NK-92 (cell line): ENCODE results near the gene SORCS1.

Experiments
- DNase-seq: peaks from one replicate; lab custom pipeline; 2025; ENCODE audit not compliant: unreplicated experiment; lab: John Stamatoyannopoulos, UW

The SORCS1 gene

DNA sequence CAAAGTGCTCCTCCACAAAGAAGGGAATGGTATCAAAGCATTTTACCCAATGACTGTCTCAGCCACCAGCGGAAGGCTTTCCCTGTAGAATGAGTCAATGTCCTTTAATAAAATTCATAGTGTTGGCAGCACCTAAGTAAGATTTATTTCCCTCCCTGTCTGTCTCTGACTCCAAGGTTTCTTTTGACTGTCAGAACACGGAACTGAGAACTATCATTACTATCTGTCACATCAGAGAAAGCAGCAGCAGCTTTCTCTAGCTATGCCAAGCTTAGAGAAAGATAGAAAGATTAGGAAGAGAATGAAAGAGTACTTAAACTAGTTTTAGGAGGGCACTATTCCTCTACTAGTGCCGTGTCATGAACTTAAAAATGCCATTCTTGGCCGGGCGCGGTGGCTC lies 400.1 kb downstream of the SORCS1 start:
- no peak for DNase-seq

DNA sequence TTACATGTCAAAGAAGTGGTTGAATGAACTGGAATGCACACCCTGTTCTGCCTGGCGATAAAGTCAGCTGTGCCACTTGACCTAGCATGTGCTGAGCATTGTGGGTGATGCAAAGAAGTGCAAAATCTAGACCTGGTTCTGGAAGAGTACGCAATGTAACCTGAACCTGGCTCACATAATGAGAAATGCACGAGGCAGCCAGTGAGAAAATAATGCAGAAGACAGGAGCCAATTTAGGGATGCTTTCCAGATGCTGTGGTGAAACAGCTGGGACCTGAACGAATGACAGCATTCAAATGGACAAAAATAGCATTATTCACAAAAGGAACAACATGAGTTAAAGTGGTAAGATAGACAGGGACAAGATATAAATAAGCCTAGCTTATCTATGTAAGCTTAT lies 402.6 kb downstream of the SORCS1 start:
- no peak for DNase-seq

DNA sequence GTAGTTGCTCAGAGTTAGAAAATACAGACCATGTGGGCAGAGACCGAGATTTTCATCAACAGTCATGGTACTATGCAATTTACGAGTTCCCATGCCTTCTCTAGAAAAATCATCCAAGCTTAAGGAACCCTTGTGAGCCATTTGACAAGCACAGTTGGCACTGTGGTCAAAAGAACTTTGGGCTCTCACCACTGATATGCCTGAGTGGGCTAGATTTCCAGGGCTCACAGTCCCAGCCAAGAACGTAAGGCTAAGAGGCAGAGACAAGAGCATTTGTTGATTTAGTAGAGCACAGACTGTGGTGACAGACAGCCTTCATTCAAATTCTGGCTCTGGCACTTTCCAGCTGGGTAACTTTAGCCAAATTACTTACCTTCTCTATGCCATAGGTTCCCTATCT lies 407.0 kb downstream of the SORCS1 start:
- no peak for DNase-seq

DNA sequence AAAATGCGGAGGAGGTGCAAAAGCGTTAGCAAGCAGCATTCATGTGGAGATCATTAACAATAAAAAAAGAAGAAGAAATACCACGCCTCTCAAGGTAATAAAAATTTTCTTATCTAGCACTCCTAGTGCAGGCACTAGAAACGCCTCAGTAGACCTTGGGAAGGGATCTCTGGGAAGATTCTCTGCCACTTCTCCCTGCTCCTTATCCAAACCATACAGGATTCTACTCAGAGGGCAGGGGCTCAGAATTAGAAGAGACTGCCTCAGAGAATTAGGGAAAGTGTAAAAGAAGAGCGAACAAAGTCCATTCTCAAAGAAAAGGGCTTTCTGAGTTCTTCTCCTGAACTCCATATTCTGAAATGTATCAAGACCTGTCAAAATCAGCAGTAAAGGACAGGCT lies 413.4 kb downstream of the SORCS1 start:
- DNase-seq = no peak

DNA sequence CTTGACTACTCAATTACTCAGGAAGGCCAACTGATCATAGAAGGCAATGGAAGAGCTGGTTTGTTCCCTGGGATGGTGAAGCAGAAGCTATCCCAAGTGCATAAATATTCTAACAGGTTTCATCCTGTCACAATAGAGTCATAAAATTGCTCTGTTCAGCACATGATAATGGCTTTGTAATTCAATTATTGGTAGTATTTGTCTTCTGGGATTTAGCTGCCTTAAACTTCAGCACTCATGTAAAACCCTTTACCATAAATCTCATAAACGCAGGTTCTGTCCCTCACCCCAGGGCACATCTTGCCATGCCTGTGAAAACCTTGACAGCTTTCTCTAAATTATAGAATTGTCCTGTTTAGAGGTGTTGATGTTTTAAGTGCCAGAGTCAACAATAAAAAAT lies 417.6 kb downstream of the SORCS1 start:
- no peak for DNase-seq

DNA sequence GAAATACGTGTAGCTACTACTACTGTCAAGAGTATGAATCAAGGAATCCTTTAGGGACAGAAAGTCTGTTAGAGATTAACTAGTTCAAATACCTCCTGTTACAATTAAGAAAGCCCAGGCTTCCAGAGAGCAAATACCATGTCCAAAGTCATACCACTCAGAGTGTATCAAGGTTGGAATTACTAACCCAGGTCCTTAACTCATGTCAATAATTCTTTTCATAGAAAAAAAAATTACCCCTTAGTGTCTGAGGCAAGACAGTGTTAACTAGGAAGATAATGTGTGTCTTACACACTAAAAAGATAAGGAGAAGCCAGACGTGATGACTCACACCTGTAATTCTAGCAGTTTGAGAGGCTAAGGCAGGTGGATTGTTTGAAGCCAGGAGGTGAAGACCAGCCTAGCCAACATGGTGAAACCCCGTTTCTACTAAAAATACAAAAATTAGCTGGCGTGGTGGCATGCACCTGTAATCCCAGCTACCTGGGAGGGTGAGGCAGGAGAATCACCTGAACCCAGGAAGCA lies 423.4 kb downstream of the SORCS1 start:
- no peak for DNase-seq

DNA sequence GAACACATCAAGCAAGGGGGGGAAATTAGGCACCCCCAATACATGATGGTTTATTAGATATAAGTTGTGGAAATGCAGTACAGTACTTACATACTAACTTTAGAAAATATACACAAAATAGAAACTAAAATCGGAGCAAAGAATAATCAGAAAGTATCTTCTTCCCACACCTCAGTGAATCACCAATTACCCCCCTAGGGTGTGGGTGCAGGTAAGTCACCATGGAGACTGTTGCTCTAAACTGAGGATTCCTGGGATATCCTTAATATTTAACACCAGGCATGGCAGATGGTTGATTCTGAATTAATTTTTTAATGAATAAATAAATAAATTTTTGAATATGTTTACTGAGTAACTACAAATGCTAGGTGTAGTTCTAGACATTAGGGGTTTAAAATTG lies 424.4 kb downstream of the SORCS1 start:
- no peak for DNase-seq

DNA sequence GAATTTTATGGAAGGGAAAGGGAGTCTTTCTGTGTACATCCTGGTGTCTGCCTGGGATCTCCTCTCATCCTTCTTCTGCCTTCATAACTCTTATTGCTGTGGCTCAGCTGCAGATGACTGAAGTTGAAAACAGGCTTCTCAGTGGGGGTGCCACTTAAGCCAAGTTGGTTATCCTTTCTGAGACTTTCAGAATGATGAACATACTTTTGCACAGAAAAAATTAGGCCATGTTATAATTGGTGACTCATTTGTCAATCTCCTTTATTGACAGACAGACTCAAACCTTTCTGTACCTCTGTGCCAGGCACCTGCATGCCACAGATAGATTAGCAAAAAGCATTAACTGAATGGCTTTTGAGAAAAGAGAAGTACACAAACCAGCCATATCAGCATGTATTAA lies 430.3 kb downstream of the SORCS1 start:
- no peak for DNase-seq

DNA sequence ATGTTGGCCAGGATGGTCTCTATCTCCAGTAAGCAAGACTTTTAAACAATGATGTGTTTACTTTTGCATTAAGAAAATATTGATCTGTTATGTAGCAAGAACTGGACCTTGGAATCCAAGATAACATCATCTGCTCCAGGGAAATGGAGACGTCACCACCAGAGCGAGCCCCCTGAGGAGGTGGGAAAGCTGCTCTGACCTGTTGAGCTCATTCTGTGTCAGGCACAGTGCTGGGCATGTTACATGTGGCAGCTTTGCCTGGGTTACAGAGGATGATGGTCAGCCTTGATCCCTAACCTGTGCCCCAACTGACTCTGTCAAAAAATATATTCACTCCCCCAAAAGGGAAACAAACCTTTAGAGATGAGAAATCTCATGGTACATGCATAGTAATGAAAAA lies 436.3 kb downstream of the SORCS1 start:
- DNase-seq = no peak

DNA sequence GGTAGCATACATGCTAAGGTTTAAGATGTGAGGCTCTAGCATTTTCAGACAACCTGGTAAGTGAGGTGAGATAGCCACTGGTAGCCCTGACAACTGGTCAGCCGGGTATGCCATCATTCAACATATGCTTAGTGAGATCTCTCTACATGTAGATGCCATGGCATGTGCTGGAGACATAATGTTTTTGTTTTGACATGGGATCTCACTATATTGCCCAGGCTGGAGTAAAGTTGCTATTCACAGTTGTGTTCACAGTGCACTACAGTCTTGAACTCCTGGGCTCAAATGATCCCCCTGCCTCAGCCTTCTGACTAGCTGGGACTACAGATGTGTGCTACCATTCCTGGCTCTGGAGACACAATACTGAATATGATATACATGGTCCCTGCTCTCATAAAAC lies 437.3 kb downstream of the SORCS1 start:
- DNase-seq = no peak

DNA sequence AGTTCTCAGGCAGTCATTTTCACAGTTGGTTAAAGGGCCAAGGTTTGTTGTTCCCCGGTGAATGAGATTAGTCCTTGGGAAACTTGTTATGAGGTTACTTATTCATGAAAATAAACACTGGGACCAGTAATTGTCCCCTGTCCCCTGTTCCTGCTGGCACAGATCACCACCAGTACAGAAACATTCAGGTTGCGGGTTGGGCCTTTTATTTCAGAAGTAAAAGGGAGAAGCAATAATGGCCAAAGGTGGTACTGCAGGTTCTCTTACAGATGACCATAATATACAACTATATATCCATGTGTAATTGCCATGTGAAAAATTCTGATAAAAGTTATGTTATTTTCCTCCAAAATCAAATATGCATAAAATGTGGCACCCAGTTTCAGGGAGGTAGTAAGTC lies 442.0 kb downstream of the SORCS1 start:
- no peak for DNase-seq

DNA sequence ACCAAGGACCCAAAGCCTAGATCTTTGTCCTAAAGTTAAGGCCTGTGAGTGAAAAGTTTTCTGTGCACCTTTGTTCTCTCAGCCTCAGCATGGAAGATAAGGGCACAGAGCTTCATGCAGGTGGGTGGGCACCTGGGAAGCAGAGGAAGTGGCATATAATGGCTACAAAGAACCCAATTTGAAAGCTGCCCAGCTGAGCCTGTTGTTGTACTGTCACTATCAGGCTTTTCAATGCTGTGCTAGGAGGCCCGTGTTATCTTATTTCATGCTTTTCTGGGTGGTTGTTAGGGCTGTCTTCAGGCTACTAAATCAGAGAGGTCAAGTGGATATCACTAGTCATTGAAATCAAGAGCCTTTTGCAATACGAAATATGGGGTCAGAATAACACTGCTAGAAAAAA lies 443.8 kb downstream of the SORCS1 start:
- no peak for DNase-seq

DNA sequence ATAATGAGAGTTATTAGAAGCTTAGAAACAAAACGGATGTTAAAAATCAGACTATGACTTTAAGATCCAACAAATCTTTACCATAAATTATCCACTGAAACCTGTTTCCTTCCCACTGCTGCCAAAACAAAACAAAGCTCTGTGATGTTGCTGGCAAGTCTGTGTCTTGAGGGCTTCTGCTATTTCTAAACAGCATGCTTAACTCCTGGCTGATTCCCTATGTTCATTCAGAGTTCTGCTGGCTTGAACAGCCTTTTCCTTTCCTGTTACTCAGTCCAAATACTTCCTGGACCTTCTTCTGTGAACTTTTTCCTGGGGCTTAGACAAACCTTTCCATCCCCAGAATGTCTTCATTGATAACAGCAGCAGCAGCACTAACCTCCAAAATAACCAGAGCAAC lies 448.1 kb downstream of the SORCS1 start:
- no peak for DNase-seq

DNA sequence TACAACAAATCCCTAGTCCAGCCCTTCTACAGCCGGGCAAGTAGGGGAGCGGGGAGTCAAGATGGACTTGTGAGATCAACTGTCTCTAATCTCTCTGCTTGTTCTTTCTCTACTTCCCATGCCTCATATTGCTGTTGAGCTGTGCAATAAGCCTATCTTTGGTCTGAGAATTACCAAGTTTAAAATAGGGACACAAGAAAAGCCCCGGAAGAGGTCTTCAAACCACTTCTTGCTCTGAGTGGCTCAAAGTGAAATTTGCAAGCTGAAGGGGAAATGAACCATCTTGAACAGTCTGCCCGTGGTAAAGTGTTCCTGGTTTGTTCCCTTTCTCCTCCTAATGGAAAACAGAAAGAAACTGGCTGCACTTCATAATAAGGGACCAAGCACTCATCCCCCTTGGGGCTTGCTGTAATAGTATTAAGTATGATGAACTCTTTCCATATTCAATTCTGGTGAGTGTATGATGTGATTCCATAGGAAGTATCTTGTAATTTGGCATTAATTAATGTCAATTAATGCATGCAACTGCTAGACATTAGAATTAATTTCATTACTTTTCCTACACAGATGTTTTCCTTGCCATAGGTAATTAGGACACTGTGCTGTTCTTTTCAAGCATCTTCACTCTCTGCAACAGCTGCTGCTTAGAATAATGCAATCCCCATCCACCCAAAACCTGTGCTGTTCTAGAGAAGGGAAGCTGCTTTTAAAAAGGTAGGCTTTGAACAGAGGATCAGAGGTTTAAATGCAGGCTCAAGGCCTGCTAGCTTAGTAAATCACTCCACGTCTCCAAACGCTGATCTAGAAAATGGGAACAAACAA lies 449.6 kb downstream of the SORCS1 start:
- no peak for DNase-seq

DNA sequence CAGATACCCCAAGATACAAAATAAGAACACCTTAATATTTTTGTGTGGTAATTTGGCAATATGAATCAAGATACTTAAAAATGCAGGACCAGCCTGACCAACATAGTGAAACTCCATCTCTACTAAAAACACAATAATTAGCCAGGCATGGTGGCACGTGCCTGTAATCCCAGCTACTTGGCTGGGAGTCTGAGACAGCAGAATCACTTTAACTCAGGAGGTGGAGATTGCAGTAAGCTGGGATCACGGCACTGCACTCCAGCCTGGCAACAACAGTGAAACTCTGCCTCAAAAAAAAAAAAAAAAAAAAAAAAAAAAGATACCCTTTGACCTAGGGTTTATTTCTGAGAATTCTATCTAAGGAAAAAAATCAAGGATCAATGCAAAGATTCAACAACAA lies 450.7 kb downstream of the SORCS1 start:
- DNase-seq = no peak

DNA sequence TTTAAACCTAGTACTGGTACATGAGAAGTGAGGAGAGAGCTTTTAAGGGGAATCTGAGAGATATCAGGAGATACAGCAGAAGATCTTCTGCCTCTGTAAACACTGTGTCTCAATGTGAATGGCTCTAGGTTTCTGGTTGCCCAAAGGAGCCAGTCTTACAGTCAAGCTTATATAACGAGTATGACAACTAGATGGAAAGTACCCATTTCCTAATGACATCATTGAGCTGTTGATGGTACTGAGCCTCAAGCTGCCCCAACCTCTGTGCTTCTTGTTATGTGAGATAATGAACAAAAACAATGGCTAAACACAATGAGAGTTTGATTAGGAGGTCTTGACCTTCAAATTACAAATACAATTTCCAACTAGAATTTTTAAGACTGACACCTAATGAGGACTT lies 451.5 kb downstream of the SORCS1 start:
- no peak for DNase-seq

DNA sequence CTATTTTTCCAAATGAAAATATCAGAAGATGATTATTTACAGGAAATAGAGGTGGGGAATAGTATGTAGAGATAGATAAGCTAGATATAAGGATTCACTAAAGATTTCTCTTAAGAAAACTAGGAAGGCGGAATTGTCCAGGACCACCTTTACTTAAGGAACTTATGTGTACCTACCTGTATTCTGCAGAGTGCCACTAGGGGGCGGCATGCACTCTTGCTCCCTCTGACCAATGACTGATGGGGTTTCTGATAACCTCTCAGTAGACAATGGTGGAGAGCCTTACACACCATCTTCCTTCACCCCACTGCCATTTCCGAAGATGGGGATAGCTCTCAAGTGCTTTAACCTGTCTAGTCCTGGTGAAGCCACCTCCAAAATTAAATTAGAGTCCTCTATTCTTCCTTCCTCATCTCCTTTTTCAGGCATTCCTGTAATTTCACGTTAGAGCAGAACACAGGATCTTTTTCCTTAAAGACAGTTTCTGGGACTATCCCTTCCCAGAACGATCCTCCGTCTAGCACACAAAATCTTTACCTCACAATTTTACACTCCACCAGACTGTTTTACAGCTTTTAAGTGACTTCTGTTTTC lies 453.1 kb downstream of the SORCS1 start:
- no peak for DNase-seq

DNA sequence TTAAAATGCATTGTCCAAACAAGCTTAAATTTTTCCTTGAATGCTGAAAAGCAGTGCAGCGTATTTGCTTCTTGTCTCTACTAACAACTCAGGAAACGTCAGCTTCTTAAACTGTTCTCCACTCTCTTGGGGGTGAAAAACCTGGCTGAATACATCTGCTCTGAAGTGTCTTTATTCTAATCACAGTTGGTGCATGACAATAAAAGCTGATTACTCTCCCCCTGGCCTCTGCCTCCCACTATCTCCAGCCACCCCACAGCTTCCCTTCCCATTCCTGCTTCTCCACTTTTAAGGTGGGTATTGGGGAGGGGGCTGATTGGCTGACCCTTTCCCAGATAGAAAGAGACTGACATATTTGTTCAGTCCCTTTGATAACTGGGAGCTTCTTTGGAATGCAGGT lies 456.0 kb downstream of the SORCS1 start:
- no peak for DNase-seq

DNA sequence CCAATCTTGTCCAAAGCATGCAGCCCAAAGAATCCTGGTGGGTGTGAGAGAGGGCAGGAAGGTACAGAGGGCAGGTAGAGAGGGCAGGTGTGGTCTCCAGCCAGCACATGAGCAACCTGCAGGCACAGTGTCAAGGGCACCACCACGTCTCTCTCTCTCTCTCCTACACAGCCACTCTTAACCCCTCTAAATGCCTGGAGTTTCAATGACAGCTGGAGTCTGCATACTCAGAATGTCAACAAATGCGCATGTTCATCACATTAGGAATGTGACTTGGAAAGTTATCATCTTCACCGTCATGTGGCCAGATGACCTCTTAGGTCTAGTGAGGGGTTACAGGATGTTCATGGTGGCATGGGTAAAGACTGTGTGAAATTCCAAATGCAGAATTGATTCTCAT lies 456.8 kb downstream of the SORCS1 start:
- DNase-seq = no peak

DNA sequence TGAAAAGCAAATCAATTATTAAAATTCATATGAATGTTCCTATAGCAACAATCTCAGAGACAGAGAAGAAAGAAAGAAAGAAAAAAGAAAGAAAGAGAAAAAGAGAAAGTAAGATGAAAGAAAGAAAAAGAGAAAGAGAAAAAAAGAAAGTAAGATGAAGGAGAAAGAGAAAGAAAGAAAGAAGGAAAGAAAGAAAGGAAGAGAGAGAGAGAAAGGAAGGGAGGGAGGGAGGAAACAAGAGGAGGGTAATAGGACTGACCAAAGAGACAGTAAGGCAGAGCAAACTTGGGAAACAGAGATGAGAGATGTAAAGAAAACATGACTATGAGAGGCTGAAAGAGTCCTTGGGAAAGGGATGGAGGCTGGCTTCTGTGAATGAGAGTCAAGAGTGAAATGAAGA lies 458.4 kb downstream of the SORCS1 start:
- no peak for DNase-seq

DNA sequence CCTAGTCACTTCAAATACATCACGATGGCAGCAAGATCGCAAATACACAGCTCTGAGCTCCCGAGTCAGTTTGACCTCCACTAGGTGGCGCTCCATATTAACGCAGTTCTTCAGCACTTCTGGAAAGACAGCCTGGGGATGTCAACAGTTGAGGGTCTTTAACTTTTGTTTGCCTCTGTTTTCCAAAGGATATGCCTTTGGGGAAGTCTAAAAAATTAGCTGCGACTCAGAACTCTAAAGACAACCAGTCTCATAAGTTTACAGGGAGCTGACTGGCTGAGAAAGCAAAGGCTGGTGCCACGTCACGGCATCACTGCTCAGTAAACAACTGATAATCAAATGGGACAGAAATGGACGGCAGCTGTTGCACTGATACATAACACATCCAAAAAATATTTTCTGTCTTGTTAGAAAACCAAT lies 458.8 kb downstream of the SORCS1 start:
- no peak for DNase-seq

DNA sequence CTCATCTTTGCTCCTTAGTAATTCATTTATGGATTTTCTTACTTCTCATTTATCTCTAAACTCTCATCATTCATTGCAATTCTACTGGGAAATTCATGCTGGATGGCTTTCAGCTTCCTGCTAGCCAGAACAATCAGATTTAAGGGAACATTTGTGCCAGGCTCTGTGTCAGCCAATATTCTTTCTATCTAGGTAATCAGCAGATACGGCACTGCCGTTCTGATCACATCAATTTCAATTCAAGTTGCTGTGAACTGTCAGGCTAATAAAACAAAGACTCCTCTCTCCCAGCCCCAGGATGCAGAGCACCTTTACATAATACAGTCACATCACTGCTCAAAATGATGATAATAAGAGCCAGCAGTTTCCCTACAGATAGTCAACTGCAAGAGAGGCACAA lies 468.3 kb downstream of the SORCS1 start:
- DNase-seq = no peak

DNA sequence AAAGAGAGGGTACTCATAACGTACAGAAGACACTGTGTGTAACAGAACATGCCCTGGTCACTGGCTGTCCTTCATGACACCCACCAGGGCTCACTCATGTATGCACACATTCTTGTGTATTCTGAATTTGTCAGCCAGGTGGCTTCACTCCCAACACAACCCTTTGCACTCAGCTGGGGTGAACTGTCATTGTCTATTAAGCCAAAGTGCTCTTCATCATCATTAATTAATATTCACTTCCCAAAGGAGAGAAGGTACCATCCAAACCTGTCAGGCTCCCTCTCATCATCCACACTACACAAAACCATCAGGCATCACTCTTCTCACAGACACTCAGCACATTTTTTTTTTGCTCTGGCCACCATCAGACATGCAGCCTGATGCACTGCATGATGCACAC lies 469.8 kb downstream of the SORCS1 start:
- DNase-seq = no peak
